Amygdala (tissue), 56 donors: ENCODE data around the gene HOXB4.

Source experiments
- DNase-seq, 56 donors: peaks; one replicate each; lab custom pipeline; 2025; lab: John Stamatoyannopoulos, UW

The HOXB4 gene

DNA sequence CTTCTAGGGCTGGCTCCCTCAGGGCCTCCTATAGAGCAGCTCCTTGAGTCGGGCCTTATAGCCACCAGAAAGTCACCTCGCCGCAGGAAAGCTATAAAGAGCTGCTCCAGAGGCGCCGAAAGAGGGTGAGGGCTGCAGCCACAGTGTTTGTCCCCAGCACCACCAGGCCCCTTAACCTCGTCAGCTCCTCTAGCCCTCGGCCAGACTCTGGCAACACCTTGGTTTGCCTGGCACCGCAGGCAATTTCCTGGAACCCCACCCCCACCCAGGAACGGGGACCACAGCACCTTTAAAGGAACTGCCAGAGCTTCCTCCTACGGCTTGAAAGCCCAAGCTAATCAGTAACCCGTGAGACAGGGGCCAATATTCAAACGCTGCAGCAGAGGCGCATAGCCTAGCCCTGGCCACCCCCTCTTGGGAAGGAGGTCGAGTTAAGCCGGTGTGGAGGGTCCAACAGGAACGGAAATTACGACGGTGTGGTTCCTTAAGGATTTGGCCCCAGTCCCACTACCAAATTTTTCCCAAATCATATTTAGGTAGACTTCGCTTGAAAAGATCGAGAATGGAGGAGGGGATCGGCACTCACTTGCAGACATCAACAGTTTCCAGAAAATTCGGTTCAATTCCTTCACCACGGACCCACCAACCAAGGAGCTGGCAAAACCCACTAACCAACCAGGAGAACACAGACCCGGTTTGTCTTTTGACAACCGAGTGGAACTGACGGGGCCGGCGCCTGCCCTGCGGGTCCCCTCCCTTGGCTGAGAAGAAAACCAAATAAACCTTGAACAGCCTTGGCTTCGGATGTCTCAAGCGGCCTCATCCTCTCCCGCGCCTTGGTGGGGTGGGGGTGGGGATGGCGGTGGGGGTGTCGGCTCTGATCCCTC is 23.6 kb upstream of the HOXB4 start:
- no peak for DNase-seq

DNA sequence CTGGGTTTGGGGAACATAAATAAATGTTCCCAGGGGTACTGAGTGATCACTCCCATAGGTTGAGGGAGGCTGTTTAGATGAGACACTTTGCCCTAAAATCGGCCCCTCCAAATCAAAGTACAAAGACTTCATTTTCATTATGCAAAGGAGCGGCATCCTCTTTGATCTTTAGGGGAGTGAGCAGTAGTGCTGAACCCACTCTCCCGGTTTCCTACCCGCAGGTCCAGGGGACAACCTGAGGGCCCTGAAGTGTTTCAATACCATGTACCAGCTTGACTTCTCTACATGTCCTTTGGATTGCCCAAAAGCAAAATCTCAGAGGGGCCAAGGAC is 23.0 kb upstream of the HOXB4 start:
- no peak for DNase-seq

- DNase-seq, result no peak
Observed at GRCh38 chr17:48600244-48601098, 22.3 kb upstream of the HOXB4 start.

DNA sequence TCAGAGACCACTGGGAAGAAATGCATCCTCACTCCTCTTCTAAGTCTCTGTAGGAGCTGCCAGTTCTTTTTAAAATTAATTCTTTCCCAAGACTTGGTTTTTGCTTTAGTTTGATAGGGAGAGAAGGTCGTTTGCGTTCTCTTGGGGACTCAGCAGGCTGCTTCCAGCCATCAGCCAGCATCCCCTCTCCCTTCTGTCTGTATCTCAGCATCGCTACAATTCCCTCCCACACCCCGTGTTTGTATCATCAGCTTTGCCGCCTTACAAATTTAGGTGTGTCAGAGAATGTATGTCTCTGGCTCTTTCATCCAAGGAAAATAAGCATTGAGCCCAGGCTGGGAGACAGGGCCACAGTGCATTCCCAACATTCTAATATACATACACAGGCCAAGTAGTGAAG is 21.2 kb upstream of the HOXB4 start:
- no peak for DNase-seq

DNA sequence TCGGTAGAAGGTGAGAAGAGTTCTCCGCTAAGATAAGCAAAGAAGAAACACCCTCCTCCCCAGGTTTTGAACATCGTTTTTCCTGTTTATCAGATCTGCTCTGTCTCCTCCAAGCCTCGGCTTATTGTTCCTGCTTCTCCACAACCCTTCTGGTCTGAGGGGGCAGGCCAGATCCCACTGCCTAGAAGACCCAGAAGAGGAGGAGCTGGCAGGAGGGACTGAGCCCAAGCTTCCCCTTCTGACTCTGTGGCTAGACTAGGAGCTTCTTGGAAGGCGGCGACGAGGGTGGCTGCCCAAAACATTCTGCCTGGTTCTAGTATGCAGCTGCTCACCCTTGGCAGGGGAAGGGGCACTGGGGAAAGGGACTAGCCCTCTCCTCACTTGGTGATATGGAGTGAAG is 20.6 kb upstream of the HOXB4 start:
- DNase-seq, result no peak

GRCh38 chr17:48597778-48598631 is 19.9 kb upstream of the HOXB4 start:
- no peak for DNase-seq

- no peak for DNase-seq
Observed at GRCh38 chr17:48597528-48597777, 19.3 kb upstream of the HOXB4 start.

DNA sequence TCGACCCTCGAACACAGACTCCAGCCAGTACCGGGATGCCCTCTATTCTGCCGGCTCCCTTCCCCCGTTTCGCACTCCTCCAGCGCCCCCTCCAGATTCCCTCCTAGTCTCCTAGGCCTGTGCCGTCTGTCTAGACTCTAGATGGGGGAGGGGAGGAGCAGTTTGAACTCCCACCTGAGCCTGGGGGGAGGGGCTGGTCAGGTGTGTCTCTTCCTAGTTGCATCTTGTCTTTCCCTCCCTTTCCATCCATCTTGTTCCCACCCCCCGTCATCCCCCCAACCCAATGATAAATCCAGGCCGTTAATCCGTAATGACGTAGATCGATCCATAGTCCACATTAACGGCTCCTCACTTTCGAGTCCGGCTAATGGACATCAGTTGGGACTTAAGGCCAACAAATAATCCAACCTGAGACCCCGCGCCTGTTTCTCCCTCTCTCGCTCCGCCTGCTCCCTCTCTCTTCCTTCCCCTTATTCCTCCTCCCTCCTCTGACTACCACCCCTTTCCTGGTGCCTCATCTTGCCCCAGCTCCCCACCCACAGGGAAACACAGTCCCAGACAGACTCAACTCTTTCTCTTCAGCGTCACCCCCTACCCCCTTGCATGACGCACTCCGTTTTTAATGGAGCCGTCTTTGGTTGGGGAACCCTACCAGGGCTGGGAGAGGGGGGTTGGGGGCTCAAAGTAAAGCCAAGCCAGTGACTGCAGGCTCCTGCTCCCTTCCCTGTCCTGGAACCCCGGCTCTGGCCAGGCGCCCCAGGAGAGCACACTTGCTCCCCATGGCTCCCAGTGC is 18.8 kb upstream of the HOXB4 start:
- DNase-seq, result no peak

GRCh38 chr17:48596000-48596734 is 18.0 kb upstream of the HOXB4 start:
- no peak for DNase-seq

- DNase-seq, result no peak
Observed at GRCh38 chr17:48595278-48595999, 17.3 kb upstream of the HOXB4 start.

DNA sequence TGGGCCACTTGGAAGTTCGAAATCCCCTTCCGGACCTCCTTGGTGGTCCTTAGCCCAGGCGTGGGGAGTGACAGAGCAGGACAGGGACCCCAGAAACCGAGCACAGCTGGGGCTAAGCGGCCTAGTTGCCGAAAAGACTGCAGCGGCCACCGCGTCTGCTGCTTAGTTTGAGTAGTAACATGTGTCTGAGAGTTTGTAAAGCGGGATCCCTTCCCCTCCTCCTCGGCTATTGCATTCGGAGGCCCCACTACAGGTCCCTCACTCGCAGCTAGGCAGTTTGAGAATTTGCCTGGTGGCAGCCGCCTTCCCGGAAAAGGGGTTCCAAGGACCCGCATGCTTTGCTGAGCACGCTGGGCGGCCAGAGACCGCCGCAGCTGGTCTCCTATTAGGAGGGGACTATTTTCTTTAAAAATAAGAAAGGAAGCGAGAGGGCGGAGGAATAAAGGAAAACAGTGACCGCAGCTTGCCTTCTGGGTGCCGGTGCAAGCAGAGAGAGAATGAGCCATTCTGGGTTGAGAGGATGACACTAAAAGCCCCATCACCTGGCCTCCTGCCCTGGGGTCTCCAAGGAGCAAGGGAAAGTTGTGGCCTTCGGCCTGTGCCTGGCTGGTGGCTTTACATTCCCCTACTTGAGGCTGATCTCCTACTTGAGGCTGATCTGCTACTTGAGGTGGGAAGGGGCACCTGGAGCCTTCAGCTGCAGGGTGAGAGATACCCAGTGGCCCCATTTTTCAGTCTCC is 16.6 kb upstream of the HOXB4 start:
- DNase-seq, result no peak

- DNase-seq, result peak in 2 of 56 donors; percentile 3 to 27
Observed at GRCh38 chr17:48593840-48594537, 15.8 kb upstream of the HOXB4 start.

DNA sequence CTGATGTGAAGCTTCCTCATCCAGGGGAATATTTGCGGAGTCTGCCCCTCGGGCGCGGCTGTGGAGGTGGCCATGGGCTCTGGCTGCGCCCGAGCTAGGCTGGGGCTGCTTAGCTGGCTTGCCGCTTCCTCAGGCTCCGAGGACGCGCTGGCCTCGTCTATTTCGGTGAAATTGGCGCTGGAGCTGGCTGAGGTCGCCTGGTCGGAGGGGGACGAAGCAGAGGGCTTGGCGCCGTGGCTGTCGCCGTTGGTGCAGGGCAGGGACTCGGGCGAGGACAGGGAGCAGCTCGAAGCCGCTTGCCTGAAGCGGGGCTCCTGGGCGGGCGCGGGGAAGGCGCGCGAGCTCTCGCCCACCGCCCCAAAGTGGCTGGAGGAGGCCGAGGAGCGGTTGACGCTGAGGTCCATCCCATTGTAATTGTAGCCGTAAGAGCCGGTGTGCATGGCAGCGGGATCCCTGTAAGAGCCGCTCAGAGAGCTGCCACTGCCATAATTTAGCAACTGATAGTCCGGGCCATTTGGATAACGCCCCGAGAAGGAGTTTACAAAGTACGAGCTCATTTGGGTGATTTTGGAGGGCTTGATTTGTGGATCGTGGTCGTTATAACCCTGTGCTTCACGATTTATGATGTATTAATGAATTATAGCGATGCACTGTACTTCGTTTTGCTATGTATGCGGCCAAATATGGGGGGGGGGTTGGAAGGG is 15.1 kb upstream of the HOXB4 start, which contains the start of gene HOXB5:
HOXB5 (minus strand) TSS at position 654 of the 704 bp plus-strand sequence; CDS start at position 557, 97 bp downstream.
- DNase-seq, result no peak

- DNase-seq, result no peak
Observed at GRCh38 chr17:48592577-48592976, 14.4 kb upstream of the HOXB4 start.

DNA sequence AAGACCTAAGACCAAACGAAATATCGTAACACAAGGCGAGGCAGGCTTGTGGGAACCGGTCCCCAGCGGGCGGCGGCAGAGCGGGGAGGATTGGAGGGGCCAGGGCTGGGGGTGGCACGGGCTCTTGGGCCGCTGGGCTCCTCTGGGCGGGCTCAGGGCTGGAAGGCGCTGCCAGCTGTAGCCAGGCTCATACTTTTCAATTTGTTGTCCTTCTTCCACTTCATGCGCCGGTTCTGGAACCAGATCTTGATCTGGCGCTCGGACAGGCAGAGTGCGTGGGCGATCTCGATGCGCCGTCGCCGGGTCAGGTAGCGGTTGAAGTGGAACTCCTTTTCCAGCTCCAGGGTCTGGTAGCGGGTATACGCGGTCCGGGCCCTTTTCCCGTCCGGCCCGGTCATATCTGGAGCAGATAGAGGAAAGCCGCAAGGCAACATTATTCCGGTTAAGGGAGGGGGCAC is 13.9 kb upstream of the HOXB4 start:
- DNase-seq, result no peak

- DNase-seq, result no peak
Observed at GRCh38 chr17:48591255-48592056, 13.3 kb upstream of the HOXB4 start.
